ENCODE data around the gene LRRC3. TPM values are rescaled to one million over a fixed set of nuclear protein-coding genes. Genes with fewer than 3 reads are reported as not detected.

The LRRC3 gene
- total and polyA plus RNA-seq, 2 of the 8 experiments (the other 6 are each of a cell fraction or from before 2014, with no cell fraction given), result 3.1 to 5.4 TPM

DNA sequence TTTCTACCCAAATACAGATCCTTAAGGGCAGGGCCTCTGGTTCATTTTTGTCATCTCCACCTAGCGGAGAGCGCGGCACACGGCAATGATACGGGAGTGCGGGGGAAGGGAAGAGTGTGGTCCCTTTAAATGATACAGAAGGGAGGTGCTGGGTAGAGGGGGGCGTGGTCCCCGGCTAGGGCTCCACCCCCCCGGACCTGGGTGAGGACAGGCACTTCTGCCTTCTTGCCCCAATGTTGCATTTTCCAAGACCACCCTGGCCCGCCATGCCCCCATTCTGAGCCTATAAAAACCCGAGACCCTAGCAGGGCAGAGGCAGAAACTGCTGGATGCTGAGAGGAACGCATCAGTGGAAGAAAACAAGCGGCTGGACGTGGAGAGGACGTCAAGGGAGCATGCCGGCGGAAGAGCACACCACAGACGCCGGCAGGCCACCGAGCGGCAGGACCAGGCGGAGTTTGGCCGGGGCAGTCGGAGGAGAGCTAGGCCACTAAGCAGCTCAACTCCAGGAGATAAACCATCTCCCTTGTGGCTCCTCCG lies 30.0 kb downstream of the LRRC3 start (continued):
- TF ChIP-seq GTF2F1 (IDR thresholded peaks at IDR 0.05; ENCODE audit: borderline replicate concordance, low read depth, low read length) (no peak), ZNF274 (IDR thresholded peaks at IDR 0.05; ENCODE audit: borderline replicate concordance, extremely low read depth, low read length) (no peak), CREB1 (IDR thresholded peaks at IDR 0.05) (0 out of 2 replicates have a peak, but pooled peaks have one; percentile 9), BACH1 (IDR thresholded peaks at IDR 0.05; ENCODE audit: low read length) (no peak), GABPA (IDR thresholded peaks at IDR 0.05; ENCODE audit: borderline replicate concordance, insufficient read depth, low read length) (no peak), SP1 (IDR thresholded peaks at IDR 0.05; ENCODE audit: low read depth, low read length) (peak; percentile 79; the same call in 1 of the 2 replicates), CTBP2 (IDR thresholded peaks at IDR 0.05; ENCODE audit: borderline replicate concordance, insufficient read depth, insufficient read length, low read length) (no peak), KDM1A (IDR thresholded peaks at IDR 0.05; ENCODE audit: borderline replicate concordance, low read length) (no peak), JUND (IDR thresholded peaks at IDR 0.05; ENCODE audit: low read length) (no peak), BRCA1 (IDR thresholded peaks at IDR 0.05; ENCODE audit: low read depth, low read length) (no peak), RAD21 (IDR thresholded peaks at IDR 0.05 in 1 of 2, conservative IDR thresholded peaks at IDR 0.05 in 1 of 2; ENCODE audit: low read depth in 2 of 2, low read length in 2 of 2) (peak; percentile 20 to 35; a peak in 3 of 4 replicates), TBP (IDR thresholded peaks at IDR 0.05; ENCODE audit: low read depth, low read length) (peak; percentile 91), CHD2 (IDR thresholded peaks at IDR 0.05; ENCODE audit: low read length) (no peak), FOSL1 (IDR thresholded peaks at IDR 0.05; ENCODE audit: insufficient read depth, low read depth, low read length) (no peak), RBBP5 (IDR thresholded peaks at IDR 0.05; ENCODE audit: borderline replicate concordance, low read depth, low read length) (no peak)
- TF ChIP-seq, protein P1, sequence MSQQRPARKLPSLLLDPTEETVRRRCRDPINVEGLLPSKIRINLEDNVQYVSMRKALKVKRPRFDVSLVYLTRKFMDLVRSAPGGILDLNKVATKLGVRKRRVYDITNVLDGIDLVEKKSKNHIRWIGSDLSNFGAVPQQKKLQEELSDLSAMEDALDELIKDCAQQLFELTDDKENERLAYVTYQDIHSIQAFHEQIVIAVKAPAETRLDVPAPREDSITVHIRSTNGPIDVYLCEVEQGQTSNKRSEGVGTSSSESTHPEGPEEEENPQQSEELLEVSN (IDR thresholded peaks at IDR 0.05), result peak; percentile 58; the same call in 1 of the 2 replicates
- TF ChIP-seq, protein P2, sequence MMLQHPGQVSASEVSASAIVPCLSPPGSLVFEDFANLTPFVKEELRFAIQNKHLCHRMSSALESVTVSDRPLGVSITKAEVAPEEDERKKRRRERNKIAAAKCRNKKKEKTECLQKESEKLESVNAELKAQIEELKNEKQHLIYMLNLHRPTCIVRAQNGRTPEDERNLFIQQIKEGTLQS (IDR thresholded peaks at IDR 0.05; ENCODE audit: insufficient read depth, low read depth, low read length), result no peak
- TF ChIP-seq, protein P3, sequence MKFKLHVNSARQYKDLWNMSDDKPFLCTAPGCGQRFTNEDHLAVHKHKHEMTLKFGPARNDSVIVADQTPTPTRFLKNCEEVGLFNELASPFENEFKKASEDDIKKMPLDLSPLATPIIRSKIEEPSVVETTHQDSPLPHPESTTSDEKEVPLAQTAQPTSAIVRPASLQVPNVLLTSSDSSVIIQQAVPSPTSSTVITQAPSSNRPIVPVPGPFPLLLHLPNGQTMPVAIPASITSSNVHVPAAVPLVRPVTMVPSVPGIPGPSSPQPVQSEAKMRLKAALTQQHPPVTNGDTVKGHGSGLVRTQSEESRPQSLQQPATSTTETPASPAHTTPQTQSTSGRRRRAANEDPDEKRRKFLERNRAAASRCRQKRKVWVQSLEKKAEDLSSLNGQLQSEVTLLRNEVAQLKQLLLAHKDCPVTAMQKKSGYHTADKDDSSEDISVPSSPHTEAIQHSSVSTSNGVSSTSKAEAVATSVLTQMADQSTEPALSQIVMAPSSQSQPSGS (IDR thresholded peaks at IDR 0.05; ENCODE audit: low read length), result no peak
- TF ChIP-seq, protein P4, sequence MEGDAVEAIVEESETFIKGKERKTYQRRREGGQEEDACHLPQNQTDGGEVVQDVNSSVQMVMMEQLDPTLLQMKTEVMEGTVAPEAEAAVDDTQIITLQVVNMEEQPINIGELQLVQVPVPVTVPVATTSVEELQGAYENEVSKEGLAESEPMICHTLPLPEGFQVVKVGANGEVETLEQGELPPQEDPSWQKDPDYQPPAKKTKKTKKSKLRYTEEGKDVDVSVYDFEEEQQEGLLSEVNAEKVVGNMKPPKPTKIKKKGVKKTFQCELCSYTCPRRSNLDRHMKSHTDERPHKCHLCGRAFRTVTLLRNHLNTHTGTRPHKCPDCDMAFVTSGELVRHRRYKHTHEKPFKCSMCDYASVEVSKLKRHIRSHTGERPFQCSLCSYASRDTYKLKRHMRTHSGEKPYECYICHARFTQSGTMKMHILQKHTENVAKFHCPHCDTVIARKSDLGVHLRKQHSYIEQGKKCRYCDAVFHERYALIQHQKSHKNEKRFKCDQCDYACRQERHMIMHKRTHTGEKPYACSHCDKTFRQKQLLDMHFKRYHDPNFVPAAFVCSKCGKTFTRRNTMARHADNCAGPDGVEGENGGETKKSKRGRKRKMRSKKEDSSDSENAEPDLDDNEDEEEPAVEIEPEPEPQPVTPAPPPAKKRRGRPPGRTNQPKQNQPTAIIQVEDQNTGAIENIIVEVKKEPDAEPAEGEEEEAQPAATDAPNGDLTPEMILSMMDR (IDR thresholded peaks at IDR 0.05; ENCODE audit: control extremely low read depth in 1 of 3, insufficient read depth in 1 of 3, low read depth in 1 of 3, low read length in 3 of 3), result peak; percentile 48 to 74 (median 66)

Data from H1 (cell line).